Measurements from ENCODE around the gene USP20. TPM values are rescaled to one million over a fixed set of nuclear protein-coding genes. Genes with fewer than 3 reads are reported as not detected.
A peak's percentile ranks its signal among the peaks of the same experiment; 100 is the strongest.

USP20 gene
- total and polyA plus RNA-seq, 2 experiments from 2014 or later, result 32.7 to 47.3 TPM

DNA sequence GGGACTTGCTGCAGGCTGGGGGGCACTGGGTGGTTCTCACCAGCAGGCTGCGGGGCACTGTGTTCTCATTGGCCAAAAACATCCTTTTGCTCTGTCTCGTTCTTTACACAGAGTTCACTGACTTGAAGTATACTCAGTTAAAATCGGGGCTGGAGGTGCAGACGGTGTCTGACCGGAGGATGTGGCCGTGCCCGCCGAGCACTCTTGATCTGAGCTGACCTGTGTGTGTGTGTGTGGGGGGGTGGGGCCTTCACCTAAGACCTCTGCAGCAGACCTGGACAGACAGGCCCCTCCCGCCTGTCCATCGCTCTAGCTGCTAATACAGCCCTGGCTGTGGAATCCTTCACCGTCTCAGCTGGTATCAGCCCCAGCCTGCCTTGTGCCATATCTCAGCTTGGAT, 25.1 kb upstream of the USP20 start:
- no peaks in the 10 kb centered on the region for H3K4me1 ChIP-seq (ENCODE audit: low read depth)
- H3K9me3 ChIP-seq (ENCODE audit: low read depth), result no peaks in the 10 kb centered on the region
- H3K27me3 ChIP-seq, result no peaks in the 10 kb centered on the region
- no peak for DNase-seq (ENCODE audit: low read depth in 1 of 2, low spot score in 1 of 2)
- H3K36me3 ChIP-seq, result peaks cover 13% of the 10 kb centered on the region
- TF ChIP-seq CTCF (IDR thresholded peaks at IDR 0.05; ENCODE audit: low read depth, low read length), result no peak
- no peak overlapping the region for H3K4me3 ChIP-seq
- no peak overlapping the region for H3K27ac ChIP-seq

GRCh38 chr9:129810788-129811187, 24.5 kb upstream of the USP20 start:
- H3K27me3 ChIP-seq, result no peaks in the 10 kb centered on the region
- peaks cover 13% of the 10 kb centered on the region for H3K36me3 ChIP-seq
- TF ChIP-seq CTCF (IDR thresholded peaks at IDR 0.05; ENCODE audit: low read depth, low read length), result no peak
- H3K27ac ChIP-seq, result no peak overlapping the region
- no peak overlapping the region for H3K4me3 ChIP-seq
- H3K9me3 ChIP-seq (ENCODE audit: low read depth), result no peaks in the 10 kb centered on the region
- H3K4me1 ChIP-seq (ENCODE audit: low read depth), result no peaks in the 10 kb centered on the region
- no peak for DNase-seq (ENCODE audit: low read depth in 1 of 2, low spot score in 1 of 2)

DNA sequence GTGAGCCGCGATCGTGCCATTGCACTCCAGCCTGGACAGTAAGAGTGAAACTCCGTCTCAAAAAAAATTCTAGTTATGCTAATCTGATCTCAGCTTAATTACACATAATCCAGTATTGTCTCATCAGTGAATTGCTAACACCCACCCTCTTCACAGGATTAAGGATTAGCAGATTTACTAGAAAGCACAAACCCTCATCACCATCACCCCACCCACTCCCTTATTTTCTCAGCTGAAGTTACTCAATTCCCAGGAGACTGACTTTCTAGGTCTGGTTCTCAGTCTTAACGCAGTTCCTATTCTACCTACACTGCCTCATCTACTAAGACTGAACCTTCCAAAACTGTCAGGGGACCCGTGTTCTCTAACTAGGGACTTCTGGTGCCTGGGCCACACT, 23.3 kb upstream of the USP20 start:
- peak in 1 of 2 donors; percentile 7 for DNase-seq (ENCODE audit: low read depth in 1 of 2, low spot score in 1 of 2)
- H3K4me3 ChIP-seq, result no peak overlapping the region
- TF ChIP-seq CTCF (IDR thresholded peaks at IDR 0.05; ENCODE audit: low read depth, low read length), result no peak
- H3K9me3 ChIP-seq (ENCODE audit: low read depth), result no peaks in the 10 kb centered on the region
- no peaks in the 10 kb centered on the region for H3K27me3 ChIP-seq
- no peaks in the 10 kb centered on the region for H3K4me1 ChIP-seq (ENCODE audit: low read depth)
- no peak overlapping the region for H3K27ac ChIP-seq
- peaks cover 22% of the 10 kb centered on the region for H3K36me3 ChIP-seq

DNA sequence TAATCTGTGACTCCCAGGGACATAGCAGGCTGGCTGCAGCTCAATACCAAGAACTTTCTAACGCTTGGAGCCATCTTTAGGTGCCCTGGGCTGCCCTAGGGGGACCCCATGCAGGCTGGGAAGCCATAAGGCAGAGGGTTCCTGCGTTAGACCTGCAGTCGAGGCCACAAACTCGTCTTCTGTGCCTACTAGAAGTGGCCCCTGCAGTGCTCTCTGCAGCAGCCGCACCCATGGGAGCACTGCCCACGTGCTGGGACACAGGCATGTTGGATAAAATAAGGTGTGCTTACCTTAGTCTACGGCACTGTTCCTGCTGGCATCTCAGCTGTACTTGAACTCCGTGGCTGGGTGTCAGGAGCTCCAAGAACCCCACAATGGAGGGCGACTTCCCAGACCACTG, 22.9 kb upstream of the USP20 start:
- H3K27ac ChIP-seq, result no peak overlapping the region
- H3K27me3 ChIP-seq, result no peaks in the 10 kb centered on the region
- no peak overlapping the region for H3K4me3 ChIP-seq
- peaks cover 25% of the 10 kb centered on the region for H3K36me3 ChIP-seq
- no peaks in the 10 kb centered on the region for H3K4me1 ChIP-seq (ENCODE audit: low read depth)
- H3K9me3 ChIP-seq (ENCODE audit: low read depth), result no peaks in the 10 kb centered on the region
- no peak for TF ChIP-seq CTCF (IDR thresholded peaks at IDR 0.05; ENCODE audit: low read depth, low read length)
- no peak for DNase-seq (ENCODE audit: low read depth in 1 of 2, low spot score in 1 of 2)

DNA sequence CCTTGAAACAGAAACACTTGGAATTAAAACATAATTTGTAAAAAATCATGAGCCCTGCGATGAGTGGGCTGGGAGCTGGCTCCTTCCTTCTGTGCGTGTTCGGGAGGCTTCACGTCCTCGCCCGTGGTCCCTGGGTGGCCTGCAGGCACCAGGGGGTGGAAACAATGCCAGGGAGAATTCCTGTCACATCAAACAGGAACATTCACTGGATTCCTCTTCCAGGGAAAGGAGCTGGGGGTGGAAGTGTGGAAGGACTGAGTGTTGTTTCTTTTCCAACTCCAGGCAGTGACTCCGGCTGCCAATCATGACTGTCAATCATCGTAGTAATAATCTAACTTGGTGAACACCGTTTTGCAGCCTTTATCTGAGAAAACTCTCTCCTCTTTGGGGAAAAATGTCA, 21.6 kb upstream of the USP20 start:
- peaks cover 33% of the 10 kb centered on the region for H3K36me3 ChIP-seq
- no peak overlapping the region for H3K4me3 ChIP-seq
- H3K27me3 ChIP-seq, result no peaks in the 10 kb centered on the region
- TF ChIP-seq CTCF (IDR thresholded peaks at IDR 0.05; ENCODE audit: low read depth, low read length), result no peak
- H3K27ac ChIP-seq, result peak overlapping the region; percentile 43
- H3K4me1 ChIP-seq (ENCODE audit: low read depth), result no peaks in the 10 kb centered on the region
- DNase-seq (ENCODE audit: low read depth in 1 of 2, low spot score in 1 of 2), result no peak
- H3K9me3 ChIP-seq (ENCODE audit: low read depth), result no peaks in the 10 kb centered on the region

Data from cardiac muscle cell (in vitro differentiated cells and primary cell).